IMR-90 (cell line): ENCODE measurements around the gene FOXA2.

Experiments
- CEBPB ChIP-seq: IDR thresholded peaks from 2 replicates; pipeline ENCODE4 v1.6.1; 2012; ENCODE audit warnings: low read depth, low read length, improper control_type of control experiment
- CHD1 ChIP-seq: IDR thresholded peaks from 2 replicates; pipeline ENCODE4 v1.6.1; 2012; ENCODE audit warnings: low read depth, low read length, improper control_type of control experiment
- MAFK ChIP-seq: IDR thresholded peaks from 2 replicates; pipeline ENCODE4 v1.6.1; 2012; ENCODE audit warnings: low read depth, low read length, improper control_type of control experiment
- MXI1 ChIP-seq: IDR thresholded peaks from 2 replicates; pipeline ENCODE4 v1.6.1; 2012; ENCODE audit warnings: low read depth, mild to moderate bottlenecking, low read length, moderate library complexity, borderline replicate concordance
- NFE2L2 ChIP-seq: fragments of 150-350 bp; IDR thresholded peaks from 2 replicates; pipeline ENCODE4 v1.6.1; 2016; ENCODE audit warnings: low read depth, mild to moderate bottlenecking, low read length
- POLR2A ChIP-seq: IDR thresholded peaks from 2 replicates; pipeline ENCODE4 v1.6.1; 2012; ENCODE audit warnings: mild to moderate bottlenecking, low read depth, low read length
- RAD21 ChIP-seq: IDR thresholded peaks from 2 replicates; pipeline ENCODE4 v1.6.1; 2012; ENCODE audit warnings: low read length, improper control_type of control experiment
- RCOR1 ChIP-seq: IDR thresholded peaks from 2 replicates; pipeline ENCODE4 v1.6.1; 2012; ENCODE audit warnings: mild to moderate bottlenecking, low read length, improper control_type of control experiment; ENCODE audit not compliant: insufficient replicate concordance
- RFX5 ChIP-seq: IDR thresholded peaks from 2 replicates; pipeline ENCODE4 v1.8.0; 2012; ENCODE audit warnings: low read depth, mild to moderate bottlenecking, low read length, moderate library complexity
- SMC3 ChIP-seq: fragments of 150-350 bp; IDR thresholded peaks from 2 replicates; pipeline ENCODE4 v1.6.1; 2016; ENCODE audit warnings: low read depth, mild to moderate bottlenecking, antibody characterized with exemption, low read length, moderate library complexity
- TF ChIP-seq, protein P1 (sequence below): conservative IDR thresholded peaks from 2 replicates; pipeline ENCODE4 v1.5.1; 2012; ENCODE audit warnings: mild to moderate bottlenecking, low read depth, low read length, improper control_type of control experiment
- TF ChIP-seq, protein P2 (sequence below): fragments of 150-350 bp; IDR thresholded peaks from 2 replicates; pipeline ENCODE4 v1.6.1; 2017; ENCODE audit warnings: mild to moderate bottlenecking, antibody characterized with exemption, low read length, low read depth

DNA sequence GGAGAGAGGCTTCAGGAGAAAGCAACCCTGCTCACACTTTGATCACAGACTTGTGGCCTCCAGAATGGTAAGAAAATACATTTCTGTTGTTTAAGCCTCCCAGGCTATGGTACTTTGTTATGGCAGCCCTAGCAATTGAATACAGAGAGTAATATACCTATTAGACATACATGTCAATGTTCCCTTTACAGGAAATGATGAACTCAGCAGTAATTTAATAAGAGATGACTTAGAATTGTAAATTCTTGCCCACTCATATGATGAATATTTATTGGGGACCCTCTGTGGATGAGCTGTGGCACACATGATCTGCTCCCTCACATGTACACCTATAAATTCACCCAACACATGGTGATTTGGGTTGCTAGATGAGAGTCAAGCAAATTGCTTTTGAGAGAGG is 20.4 kb upstream of the FOXA2 start:
- no peak for TF ChIP-seq RAD21
- TF ChIP-seq, protein P1, sequence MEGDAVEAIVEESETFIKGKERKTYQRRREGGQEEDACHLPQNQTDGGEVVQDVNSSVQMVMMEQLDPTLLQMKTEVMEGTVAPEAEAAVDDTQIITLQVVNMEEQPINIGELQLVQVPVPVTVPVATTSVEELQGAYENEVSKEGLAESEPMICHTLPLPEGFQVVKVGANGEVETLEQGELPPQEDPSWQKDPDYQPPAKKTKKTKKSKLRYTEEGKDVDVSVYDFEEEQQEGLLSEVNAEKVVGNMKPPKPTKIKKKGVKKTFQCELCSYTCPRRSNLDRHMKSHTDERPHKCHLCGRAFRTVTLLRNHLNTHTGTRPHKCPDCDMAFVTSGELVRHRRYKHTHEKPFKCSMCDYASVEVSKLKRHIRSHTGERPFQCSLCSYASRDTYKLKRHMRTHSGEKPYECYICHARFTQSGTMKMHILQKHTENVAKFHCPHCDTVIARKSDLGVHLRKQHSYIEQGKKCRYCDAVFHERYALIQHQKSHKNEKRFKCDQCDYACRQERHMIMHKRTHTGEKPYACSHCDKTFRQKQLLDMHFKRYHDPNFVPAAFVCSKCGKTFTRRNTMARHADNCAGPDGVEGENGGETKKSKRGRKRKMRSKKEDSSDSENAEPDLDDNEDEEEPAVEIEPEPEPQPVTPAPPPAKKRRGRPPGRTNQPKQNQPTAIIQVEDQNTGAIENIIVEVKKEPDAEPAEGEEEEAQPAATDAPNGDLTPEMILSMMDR, result no peak
- TF ChIP-seq CHD1, result no peak
- TF ChIP-seq POLR2A, result no peak
- no peak for TF ChIP-seq RFX5
- TF ChIP-seq SMC3, result no peak
- TF ChIP-seq, protein P2, sequence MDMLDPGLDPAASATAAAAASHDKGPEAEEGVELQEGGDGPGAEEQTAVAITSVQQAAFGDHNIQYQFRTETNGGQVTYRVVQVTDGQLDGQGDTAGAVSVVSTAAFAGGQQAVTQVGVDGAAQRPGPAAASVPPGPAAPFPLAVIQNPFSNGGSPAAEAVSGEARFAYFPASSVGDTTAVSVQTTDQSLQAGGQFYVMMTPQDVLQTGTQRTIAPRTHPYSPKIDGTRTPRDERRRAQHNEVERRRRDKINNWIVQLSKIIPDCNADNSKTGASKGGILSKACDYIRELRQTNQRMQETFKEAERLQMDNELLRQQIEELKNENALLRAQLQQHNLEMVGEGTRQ, result no peak
- no peak for TF ChIP-seq CEBPB
- no peak for TF ChIP-seq MXI1
- TF ChIP-seq RCOR1, result no peak
- no peak for TF ChIP-seq NFE2L2
- TF ChIP-seq MAFK, result peak; percentile 33; the same call in 1 of the 2 replicates
